ENCODE measurements around the gene PCSK2.

GRCh38 chr20:17374086-17374485, 147.2 kb downstream of the PCSK2 start:
- TF ChIP-seq CTCF (conservative IDR thresholded peaks at IDR 0.05 in 1 of 2, IDR thresholded peaks at IDR 0.05 in 1 of 2; ENCODE audit: extremely low read depth in 1 of 2, insufficient read depth in 1 of 2, low read depth in 1 of 2, low read length in 2 of 2) (no peak), EZH2 (IDR thresholded peaks at IDR 0.05; ENCODE audit: borderline replicate concordance, low read length) (no peak)
